ENCODE results near the gene PSEN2.
A peak's percentile ranks its signal among the peaks of the same experiment; 100 is the strongest.

Gene PSEN2

DNA sequence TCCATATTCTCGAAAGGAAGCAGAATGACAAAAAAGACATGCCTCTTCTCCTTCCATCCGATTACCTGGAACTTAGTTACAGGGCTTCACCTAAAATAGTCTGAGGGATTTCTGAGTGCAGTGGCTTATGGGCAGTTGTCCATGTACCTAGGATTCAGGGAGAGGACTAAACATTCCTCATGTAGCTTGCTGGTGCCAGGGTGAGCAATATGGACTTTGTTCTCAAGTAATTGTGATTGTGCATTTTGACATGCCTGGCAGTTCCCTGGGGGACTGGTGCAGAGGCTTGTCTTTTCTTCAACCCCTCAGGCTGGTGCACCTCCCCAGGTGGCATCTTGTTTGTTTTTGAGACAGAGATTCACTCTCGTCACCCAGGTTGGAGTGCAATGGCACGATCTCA, 6.1 kb upstream of the PSEN2 start:
- no peak for DNase-seq (ENCODE audit: low spot score)

DNA sequence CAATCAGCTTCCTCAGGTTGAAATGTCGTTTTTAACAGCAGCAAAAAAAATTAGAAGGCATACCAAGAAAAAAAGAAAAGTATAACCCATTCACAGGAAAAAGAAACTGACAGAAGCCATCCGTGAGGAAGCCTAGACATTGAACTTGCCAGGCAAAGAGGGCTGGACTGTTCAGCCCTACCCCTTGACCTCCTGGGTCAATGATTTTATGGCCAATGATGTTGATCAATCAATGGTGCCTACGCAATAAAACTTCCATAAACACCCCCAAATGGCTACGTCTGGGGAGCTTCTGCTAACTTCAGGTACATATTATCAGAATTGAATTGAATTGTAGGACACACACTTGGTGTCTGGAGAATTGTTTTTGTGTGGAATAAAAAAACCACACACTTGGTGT, 4.8 kb upstream of the PSEN2 start:
- no peak for DNase-seq (ENCODE audit: low spot score)

DNA sequence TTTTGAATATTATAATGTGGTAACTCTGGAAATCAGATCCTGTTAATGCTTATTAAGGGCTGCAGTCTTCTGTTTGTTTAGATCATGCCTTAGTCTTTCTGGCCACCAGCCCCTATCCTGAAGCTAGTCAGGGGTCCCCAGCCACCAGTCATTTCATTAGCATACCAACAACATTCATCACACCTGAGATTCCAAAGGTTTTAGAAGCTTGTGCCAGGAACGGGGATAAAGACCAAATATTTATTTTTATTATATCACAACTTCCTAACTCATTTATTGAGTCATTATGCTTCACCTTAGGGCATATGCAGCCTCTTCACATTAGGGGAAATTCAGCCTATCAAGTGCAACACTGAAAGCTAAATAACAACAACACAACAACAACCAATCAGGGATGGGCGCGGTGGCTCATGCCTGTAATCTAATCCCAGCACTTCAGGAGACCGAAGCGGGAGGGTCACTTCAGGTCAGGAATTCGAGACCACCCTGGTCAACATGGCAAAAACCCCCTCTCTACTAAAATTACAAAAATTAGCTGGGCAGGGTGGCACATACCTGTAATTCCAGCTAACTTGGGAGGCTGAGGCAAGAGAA, 2.9 kb upstream of the PSEN2 start:
- no peak for DNase-seq (ENCODE audit: low spot score)

GRCh38 chr1:226868726-226869125, 1.7 kb upstream of the PSEN2 start:
- no peak for DNase-seq (ENCODE audit: low spot score)

DNA sequence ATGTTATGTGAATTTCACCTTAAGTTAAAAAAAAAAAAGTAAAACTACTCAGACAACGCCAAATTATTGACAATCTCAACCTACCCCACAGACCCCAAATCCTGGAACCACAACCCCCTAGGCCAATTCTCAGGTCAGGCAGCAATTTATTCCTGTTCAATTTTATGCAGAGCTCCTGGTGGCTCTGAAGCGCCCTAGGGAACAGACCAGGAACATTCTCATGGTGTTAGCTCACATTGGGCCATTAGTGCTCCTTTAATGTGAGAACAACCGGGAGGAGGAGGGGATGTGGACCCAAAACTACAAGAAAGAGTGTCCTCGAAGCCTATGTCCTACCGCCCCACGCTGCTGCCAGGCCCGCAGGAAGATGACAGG, 403 bp upstream of the PSEN2 start:
- no peak for DNase-seq (ENCODE audit: low spot score)

DNA sequence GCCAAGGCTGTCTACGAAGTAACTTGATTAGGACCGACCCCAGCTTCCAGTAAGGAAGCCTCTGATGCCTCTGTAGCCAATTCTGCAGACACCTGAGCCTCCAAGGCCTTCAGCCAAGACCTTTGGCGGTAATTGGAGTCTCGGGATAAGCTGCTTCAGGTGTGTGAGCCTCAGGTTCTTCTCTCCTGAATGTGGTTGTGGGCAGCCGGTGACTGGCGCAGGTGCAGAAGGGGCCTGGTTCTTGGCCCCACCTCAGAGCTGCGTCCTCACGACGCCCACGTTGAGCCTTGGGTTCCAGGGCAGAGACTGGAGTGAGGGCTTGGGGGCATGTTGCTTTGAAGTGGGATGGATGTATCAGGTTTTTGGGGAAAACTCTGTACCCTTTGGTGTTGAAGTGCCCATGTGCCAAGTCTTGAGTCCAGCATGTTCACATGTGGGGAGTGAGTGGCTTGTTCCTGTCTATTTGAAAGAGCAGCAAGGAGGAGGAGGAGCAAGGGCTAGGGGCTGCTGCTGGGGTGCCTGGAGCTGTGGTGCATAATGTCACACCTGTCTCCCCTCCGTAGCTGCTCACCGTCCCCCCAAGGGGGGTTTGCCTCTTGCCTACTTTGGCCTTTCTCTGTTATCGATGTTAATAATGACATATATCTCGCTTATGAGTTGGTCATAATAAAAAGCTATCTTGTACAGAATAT, 1.4 kb downstream of the PSEN2 start:
- no peak for DNase-seq (ENCODE audit: low spot score)

- no peak for DNase-seq (ENCODE audit: low spot score)
These were observed 2.0 kb downstream of the PSEN2 start for GRCh38 chr1:226872437-226872836.

DNA sequence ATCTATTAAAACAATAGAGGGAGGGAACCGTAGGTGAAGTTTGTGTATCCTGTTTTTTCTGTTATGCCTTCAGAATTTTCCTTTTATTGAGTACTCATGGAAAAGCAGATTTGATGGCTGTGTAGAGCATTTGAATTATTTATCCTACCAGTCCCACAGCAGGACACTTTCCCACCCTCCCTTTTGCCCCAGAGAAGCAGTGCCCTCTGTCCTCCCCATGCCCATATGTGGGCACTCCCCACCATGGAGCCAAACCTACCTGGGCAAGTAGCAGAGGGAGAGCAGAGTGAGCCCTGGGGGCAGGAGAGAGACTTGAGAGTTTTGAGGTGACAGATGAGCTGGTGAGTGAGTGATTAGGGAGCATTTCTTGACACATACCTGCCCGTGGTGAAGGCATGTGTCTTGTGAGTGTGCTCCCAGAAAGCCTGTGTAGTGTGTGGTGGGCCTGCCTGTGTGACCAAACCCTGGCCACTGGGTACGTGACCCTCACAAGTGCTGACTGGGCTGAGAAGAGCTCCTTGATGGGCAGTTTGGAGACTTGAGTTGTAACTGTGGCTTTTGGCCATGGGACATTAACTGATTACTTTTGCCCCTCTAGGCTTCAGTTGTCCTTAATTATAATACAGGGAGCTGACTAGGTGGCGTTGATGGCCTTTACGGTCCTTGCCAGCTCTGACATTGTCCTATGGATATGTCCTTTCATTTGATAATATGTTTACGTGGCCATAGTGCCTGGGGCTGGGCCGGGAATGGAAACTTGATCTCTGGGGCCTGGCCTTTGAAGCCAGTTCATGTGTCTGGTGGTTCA, 3.6 kb downstream of the PSEN2 start:
- no peak for DNase-seq (ENCODE audit: low spot score)

- DNase-seq (ENCODE audit: low spot score), result no peak
These were observed 4.4 kb downstream of the PSEN2 start for GRCh38 chr1:226874579-226875425.

- peak; percentile 50 for DNase-seq (ENCODE audit: low spot score)
These were observed 5.4 kb downstream of the PSEN2 start for GRCh38 chr1:226875641-226876295.

GRCh38 chr1:226877669-226878068, 7.3 kb downstream of the PSEN2 start:
- DNase-seq (ENCODE audit: low spot score), result no peak

GRCh38 chr1:226880372-226881287, 10.2 kb downstream of the PSEN2 start:
- no peak for DNase-seq (ENCODE audit: low spot score)

DNA sequence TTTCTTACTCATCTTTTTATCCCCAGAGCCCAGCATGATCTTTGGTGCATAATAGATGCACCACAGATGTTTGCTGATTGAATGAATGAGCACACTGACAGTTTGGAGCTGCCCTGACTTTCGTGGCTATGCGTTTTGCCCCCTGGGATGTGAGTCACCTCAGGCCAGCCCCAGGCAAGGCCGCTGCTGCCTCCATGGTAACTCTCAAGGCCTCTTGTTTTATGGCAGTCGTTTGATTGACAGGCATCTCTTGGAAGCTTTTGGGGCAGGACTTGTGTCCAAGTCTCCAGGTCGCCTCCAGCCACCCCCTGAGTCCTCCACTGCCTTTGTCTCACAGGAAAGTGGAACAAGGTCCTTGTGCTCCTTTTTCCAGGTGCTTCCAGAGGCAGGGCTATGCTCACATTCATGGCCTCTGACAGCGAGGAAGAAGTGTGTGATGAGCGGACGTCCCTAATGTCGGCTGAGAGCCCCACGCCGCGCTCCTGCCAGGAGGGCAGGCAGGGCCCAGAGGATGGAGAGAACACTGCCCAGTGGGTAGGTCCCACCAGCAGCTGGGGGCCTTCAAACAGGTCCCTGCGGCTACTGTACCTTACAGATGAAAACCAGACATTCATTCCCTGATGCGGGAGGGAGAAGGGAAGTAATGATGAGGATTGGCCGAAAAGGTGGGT, 11.2 kb downstream of the PSEN2 start:
- no peak for DNase-seq (ENCODE audit: low spot score)

GRCh38 chr1:226882187-226882586, 11.8 kb downstream of the PSEN2 start:
- DNase-seq (ENCODE audit: low spot score), result no peak

GRCh38 chr1:226882631-226883409, 12.4 kb downstream of the PSEN2 start:
- peak; percentile 37 for DNase-seq (ENCODE audit: low spot score)

GRCh38 chr1:226883630-226884029, 13.2 kb downstream of the PSEN2 start:
- DNase-seq (ENCODE audit: low spot score), result no peak

DNA sequence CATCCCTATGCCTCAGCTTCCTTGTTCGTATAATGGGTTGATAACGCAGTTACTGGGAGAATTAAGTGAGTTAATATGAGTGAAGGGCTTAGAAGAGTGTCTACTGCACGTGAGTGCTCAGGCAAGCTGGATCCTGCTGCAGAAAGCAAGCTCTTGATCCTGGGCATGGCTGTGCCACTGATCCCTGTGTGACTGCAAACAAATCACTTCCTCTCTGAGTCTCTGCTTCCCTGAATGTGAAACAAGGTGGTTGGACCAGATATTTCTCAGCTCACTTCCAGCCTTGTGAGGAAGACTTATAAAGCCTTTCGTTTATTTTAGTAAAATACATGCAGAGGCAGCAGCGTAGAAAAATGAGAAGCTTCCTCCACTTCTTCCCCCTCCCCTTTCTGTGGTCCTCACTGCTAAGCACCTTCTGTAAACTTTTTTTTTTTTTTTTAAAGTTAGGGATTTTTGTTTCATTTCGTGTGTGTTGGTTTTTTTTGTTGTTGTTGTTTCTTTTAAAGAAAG, 13.8 kb downstream of the PSEN2 start:
- DNase-seq (ENCODE audit: low spot score), result no peak

- DNase-seq (ENCODE audit: low spot score), result no peak
These were observed 14.8 kb downstream of the PSEN2 start for GRCh38 chr1:226884966-226885820.
